Measurements from ENCODE around the gene ATP11A.

ATP11A gene

DNA sequence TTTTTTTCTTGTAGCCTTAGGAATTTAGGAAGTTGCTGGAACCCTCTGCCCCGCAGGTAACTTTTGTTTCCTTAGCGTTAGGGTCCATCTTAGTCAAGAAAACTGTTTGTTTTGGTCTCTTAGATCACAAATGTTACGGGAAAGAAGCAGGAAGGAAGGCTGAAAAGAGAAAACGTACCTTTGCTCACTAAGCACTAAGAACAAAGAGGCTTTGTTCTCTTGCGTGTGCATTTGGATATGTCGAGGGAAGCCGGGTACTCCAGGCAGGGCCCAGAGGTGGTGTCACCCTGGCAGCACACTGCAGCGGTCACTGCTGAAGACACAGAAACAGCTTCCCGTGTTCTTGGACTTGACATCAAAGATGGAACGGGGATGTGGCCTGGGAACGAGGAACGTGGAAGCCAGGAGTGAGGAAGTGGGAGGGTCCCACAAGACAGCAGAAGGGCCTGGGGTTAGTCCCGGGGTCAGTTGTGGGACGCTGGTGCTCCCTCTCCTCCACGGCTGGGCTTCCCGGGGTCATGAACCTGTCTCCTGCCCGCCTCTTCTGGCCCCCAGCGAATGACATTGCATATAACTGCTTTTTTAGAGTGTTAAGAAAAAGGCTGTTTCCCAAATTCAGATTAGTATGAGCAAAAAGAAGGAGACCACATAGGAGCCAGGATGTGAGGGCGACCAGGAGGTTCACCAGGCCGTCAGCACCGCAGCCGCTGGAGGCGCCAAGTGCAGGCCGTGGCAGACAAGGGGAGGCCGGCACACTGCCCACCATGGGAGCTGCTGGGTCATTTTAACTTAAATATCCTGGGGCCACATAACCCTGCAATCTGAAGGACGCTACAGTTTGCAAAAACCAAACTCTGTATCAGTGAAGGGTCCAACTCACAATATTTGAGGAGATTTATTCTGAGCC, 31.6 kb downstream of the ATP11A start:
- Histone ChIP-seq H3K36me3 (ENCODE audit: control insufficient read depth in 1 of 2, insufficient read depth in 2 of 2, low read length in 2 of 2) (no peaks in the 10 kb centered on the region), H3K4me3 (ENCODE audit: low read depth in 1 of 2, low read length in 2 of 2) (no peak overlapping the region), H3K9me3 (ENCODE audit: control insufficient read depth in 1 of 2, low read length in 2 of 2) (no peaks in the 10 kb centered on the region), H3K4me1 (ENCODE audit: control insufficient read depth in 1 of 2, insufficient read depth in 2 of 2, low read length in 2 of 2) (peaks cover 4 to 5% of the 10 kb centered on the region in 2 donors), H3K27me3 (ENCODE audit: low read depth, low read length) (no peaks in the 10 kb centered on the region), H3K27ac (ENCODE audit: low read length) (peak overlapping the region; percentile 23)

DNA sequence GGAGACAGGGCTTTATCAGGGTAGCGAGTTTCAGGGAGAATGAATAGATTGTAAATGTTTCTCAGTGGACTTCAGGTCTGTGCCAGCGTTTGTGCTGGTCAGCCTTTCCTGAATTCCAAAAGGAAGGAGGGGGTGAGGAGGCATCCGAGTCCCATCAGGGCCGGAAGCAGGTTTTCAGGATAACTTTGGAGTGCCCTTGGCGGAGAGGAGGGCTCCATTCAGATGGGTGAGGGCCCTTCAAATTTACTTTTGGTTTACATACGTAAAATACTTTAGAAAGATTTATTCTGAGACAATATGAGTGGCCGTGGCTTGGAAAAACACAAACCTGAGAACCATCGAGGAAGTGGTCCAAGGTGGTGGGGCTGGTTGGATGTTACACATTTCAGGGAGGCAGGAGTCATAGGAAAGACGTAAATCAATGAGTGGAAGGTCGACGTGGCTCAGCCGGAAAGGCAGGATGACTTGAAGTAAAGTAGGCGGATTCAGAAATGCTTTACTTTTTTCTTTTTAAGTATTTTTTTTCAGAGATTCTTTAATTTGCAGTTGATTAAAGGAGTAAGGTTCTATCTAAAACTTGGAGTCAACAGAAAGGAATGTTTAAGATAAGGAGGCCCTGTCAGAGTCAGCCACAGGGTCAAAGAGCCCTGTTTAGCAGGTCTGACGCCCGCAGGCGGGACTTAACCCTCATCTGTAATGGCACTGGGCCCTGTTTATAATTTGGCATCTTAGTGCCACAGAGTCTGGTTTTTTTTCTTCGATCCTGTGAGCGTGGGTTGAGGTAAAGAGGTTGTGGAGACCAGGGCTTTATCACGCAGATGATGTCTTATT, 32.8 kb downstream of the ATP11A start:
- peaks cover 4 to 5% of the 10 kb centered on the region in 2 donors for H3K4me1 ChIP-seq (ENCODE audit: control insufficient read depth in 1 of 2, insufficient read depth in 2 of 2, low read length in 2 of 2)
- H3K36me3 ChIP-seq (ENCODE audit: control insufficient read depth in 1 of 2, insufficient read depth in 2 of 2, low read length in 2 of 2): no peaks in the 10 kb centered on the region
- H3K27ac ChIP-seq (ENCODE audit: low read length): peak overlapping the region; percentile 65
- no peaks in the 10 kb centered on the region for H3K27me3 ChIP-seq (ENCODE audit: low read depth, low read length)
- no peaks in the 10 kb centered on the region for H3K9me3 ChIP-seq (ENCODE audit: control insufficient read depth in 1 of 2, low read length in 2 of 2)
- H3K4me3 ChIP-seq (ENCODE audit: low read depth in 1 of 2, low read length in 2 of 2): no peak overlapping the region

DNA sequence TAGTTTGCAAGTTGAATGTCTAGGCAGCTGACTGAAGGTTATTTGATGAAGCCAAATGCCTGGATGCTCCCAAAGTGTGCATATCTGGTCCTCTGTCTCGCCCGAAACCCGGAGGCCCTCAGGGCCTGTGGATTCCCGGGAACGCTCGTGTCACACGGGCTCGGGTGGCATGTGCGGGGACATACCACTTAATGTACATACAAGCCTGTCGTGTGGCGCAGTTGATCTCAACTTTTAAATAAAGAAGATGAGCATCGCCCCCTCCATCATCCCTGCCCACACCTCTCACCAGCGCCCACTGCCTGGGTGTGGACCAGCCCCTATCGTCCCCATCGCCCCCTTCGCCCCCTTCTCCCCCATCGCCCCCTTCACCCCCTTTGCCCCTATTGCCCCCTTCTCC, 33.9 kb downstream of the ATP11A start:
- Histone ChIP-seq H3K27ac (ENCODE audit: low read length) (no peak overlapping the region), H3K4me1 (ENCODE audit: control insufficient read depth in 1 of 2, insufficient read depth in 2 of 2, low read length in 2 of 2) (peaks cover 4 to 5% of the 10 kb centered on the region in 2 donors)

DNA sequence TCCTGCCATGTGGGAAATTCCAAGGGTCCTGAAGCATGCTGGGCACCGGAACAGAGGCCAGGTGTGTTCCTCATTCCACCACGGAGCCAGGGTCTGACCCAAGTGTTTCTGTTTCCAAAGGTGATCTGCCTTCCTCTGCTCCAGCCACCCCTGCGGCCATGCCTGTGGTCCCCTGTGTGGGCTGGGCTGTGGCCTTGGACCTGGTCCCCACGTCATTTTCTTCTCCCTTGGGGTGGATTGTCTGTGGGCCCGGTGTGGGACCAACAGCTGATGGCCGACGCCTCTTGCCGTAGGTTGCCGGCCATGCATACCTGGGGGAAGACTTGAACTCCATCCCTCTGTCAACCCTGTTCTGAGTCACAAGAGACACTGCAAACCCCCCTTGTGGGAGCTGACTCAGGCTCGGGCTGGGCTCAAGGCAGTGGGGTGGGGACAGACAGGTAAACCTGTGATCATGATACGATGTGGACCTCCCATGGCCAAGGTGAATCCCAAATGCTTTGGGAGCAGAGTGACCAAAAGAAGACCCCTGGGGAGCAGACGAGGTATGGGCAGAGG, 35.0 kb downstream of the ATP11A start:
- H3K36me3 ChIP-seq (ENCODE audit: control insufficient read depth in 1 of 2, insufficient read depth in 2 of 2, low read length in 2 of 2): no peaks in the 10 kb centered on the region
- H3K4me1 ChIP-seq (ENCODE audit: control insufficient read depth in 1 of 2, insufficient read depth in 2 of 2, low read length in 2 of 2): peaks cover 4 to 5% of the 10 kb centered on the region in 2 donors
- H3K9me3 ChIP-seq (ENCODE audit: control insufficient read depth in 1 of 2, low read length in 2 of 2): no peaks in the 10 kb centered on the region
- no peak overlapping the region for H3K27ac ChIP-seq (ENCODE audit: low read length)
- H3K4me3 ChIP-seq (ENCODE audit: low read depth in 1 of 2, low read length in 2 of 2): no peak overlapping the region
- H3K27me3 ChIP-seq (ENCODE audit: low read depth, low read length): no peaks in the 10 kb centered on the region

More for the DNA sequence above, 33.9 kb downstream of the ATP11A start:
- Histone ChIP-seq H3K36me3 (ENCODE audit: control insufficient read depth in 1 of 2, insufficient read depth in 2 of 2, low read length in 2 of 2) (no peaks in the 10 kb centered on the region), H3K4me3 (ENCODE audit: low read depth in 1 of 2, low read length in 2 of 2) (no peak overlapping the region), H3K27me3 (ENCODE audit: low read depth, low read length) (no peaks in the 10 kb centered on the region), H3K9me3 (ENCODE audit: control insufficient read depth in 1 of 2, low read length in 2 of 2) (no peaks in the 10 kb centered on the region)

DNA sequence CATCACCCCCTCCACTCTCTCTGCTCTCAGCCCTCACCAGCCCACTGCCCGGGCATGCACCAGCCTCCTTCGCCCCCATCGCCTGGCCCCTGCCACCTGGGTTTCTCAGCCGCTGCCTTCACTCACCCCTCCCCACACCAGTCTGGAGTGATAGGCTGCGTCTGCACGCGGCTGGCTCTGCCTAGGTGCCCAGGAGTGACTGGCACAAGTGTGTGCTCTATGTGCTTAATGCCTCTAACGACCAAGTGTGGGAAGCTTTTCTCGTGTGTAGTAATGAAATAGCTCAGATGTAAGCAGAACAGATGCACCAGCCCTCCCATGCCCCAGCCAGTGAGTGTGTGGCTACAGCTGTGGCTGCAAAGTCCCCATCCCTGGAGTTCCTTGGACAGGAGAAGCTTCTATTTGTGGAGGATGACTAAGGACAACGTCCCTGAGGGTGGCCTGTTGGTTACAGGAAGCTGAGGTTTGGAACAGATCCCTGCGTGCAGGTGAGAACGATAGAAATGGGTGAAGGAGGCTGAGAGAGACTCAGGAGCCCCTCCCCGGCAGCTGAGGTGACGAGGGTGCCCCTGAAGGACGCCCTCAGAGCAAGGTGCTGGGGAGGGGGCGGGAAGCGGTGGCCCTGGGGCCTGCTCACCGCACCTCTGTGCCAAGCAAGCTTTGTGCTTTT, 35.6 kb downstream of the ATP11A start:
- H3K27ac ChIP-seq (ENCODE audit: low read length): no peak overlapping the region

DNA sequence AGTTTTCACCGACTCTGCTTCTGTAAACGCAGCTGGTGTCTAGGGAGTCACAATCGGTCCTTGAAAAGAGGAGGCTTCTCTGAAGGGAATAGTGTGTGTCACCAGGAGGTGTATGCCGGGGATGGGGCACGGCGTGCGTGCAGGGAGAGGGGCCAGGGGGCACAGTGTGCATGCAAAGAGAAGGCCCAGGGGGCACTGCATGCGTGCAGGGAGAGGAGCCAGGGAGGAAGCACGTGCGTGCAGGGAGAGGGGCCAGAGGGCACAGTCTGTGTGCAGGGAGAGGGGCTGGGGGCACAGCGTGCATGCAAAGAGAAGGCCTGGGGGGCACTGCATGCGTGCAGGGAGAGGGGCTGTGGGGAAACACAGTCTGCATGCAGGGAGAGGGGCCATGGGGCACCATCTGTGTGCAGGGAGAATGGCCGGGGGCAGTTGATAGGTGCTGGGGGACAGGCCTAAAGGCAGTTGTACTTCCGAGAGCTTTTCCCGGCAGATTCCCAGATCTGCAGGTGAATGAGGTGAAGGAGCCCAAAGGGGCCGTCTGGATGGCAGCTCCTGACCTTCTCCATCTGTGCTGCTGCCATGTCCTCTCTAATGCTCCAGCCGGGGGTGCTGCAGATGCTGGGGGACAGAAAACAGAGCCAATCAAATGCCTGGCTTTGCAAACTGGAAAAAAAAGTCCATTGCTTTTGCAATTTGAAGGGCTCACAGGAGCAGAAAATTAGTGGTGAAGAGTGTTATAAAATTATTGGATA, 36.4 kb downstream of the ATP11A start:
- Histone ChIP-seq H3K4me3 (ENCODE audit: low read depth in 1 of 2, low read length in 2 of 2) (no peak overlapping the region), H3K36me3 (ENCODE audit: control insufficient read depth in 1 of 2, insufficient read depth in 2 of 2, low read length in 2 of 2) (no peaks in the 10 kb centered on the region), H3K4me1 (ENCODE audit: control insufficient read depth in 1 of 2, insufficient read depth in 2 of 2, low read length in 2 of 2) (peaks cover 4 to 5% of the 10 kb centered on the region in 2 donors), H3K27me3 (ENCODE audit: low read depth, low read length) (no peaks in the 10 kb centered on the region), H3K9me3 (ENCODE audit: control insufficient read depth in 1 of 2, low read length in 2 of 2) (no peaks in the 10 kb centered on the region), H3K27ac (ENCODE audit: low read length) (no peak overlapping the region)

More for the DNA sequence above, 35.6 kb downstream of the ATP11A start:
- Histone ChIP-seq H3K9me3 (ENCODE audit: control insufficient read depth in 1 of 2, low read length in 2 of 2) (no peaks in the 10 kb centered on the region), H3K4me1 (ENCODE audit: control insufficient read depth in 1 of 2, insufficient read depth in 2 of 2, low read length in 2 of 2) (peaks cover 4 to 5% of the 10 kb centered on the region in 2 donors), H3K36me3 (ENCODE audit: control insufficient read depth in 1 of 2, insufficient read depth in 2 of 2, low read length in 2 of 2) (no peaks in the 10 kb centered on the region), H3K4me3 (ENCODE audit: low read depth in 1 of 2, low read length in 2 of 2) (no peak overlapping the region), H3K27me3 (ENCODE audit: low read depth, low read length) (no peaks in the 10 kb centered on the region)

DNA sequence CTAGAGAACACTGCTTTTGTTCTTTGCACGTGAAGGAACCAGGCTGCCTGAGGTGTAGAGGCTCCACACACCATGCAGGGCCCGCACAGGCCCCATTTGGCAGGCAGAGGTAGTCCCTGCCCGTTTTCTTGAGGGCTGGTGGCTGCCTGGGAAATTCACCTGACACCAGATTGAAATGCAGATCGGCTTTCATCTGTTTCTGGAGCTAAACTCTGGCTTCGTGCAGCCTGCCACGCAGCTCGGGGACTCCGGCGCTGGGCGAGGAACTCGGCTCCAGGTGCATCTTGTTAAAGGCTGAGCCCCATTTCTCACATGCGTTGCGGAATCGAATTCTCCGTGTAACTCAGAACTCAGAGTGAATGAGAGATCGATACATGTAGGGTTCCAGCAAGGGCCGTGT, 37.7 kb downstream of the ATP11A start:
- Histone ChIP-seq H3K36me3 (ENCODE audit: control insufficient read depth in 1 of 2, insufficient read depth in 2 of 2, low read length in 2 of 2) (no peaks in the 10 kb centered on the region), H3K27ac (ENCODE audit: low read length) (no peak overlapping the region), H3K4me1 (ENCODE audit: control insufficient read depth in 1 of 2, insufficient read depth in 2 of 2, low read length in 2 of 2) (peaks cover 4 to 5% of the 10 kb centered on the region in 2 donors), H3K9me3 (ENCODE audit: control insufficient read depth in 1 of 2, low read length in 2 of 2) (no peaks in the 10 kb centered on the region), H3K27me3 (ENCODE audit: low read depth, low read length) (no peaks in the 10 kb centered on the region), H3K4me3 (ENCODE audit: low read depth in 1 of 2, low read length in 2 of 2) (no peak overlapping the region)

DNA sequence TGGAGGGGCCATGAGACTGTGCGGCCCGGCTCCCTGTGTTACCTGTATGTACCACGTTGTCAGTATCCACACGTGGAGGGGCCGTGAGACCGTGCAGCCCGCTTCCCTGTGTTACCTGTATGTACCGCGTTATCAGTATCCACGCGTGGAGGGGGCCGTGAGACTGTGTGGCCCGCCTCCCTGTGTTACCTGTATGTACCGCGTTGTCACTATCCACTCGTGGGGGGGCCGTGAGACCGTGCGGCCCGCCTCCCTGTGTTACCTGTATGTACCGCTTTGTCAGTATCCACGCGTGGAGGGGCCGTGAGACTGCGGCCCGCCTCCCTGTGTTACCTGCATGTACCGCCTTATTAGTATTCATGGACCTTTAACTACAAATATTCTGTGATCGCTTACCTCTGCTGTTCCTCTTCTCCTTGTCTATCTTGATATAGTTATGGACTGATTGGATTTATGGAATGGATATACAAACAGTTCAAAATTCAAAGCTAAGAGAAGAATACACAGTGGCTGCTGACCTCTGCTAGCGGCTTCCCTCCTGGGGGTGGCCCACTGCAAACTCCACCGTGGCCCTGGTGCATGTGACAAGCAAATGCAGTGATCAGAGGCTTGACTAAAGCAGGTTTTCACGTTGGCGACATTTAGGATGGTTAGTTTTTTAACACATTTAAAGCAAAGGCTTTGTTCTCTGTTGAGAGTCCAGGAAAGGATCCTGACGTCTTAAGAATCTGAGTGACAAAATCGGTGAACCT, 38.7 kb downstream of the ATP11A start:
- Histone ChIP-seq H3K9me3 (ENCODE audit: control insufficient read depth in 1 of 2, low read length in 2 of 2) (no peaks in the 10 kb centered on the region), H3K4me3 (ENCODE audit: low read depth in 1 of 2, low read length in 2 of 2) (no peak overlapping the region), H3K36me3 (ENCODE audit: control insufficient read depth in 1 of 2, insufficient read depth in 2 of 2, low read length in 2 of 2) (no peaks in the 10 kb centered on the region), H3K4me1 (ENCODE audit: control insufficient read depth in 1 of 2, insufficient read depth in 2 of 2, low read length in 2 of 2) (peaks cover 4 to 5% of the 10 kb centered on the region in 2 donors), H3K27ac (ENCODE audit: low read length) (no peak overlapping the region), H3K27me3 (ENCODE audit: low read depth, low read length) (no peaks in the 10 kb centered on the region)

DNA sequence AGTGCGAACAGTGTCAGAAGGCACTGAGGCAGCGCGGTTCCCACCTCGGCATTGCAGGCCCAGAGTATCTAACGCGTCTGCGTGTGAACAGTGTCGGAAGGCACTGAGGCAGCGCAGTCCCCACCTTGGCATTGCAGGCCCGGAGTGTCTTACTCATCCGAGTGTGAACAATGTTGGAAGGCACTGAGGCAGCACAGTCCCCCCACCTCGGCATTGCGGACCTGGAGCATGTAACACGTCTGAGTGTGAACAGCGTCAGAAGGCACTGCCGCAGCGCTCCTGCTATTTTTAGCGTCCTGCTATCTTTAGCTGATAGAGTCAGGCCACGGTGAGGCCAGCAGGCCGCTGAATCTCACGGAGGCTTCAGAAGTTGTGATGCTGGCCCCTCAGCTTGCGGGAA, 39.6 kb downstream of the ATP11A start:
- Histone ChIP-seq H3K4me1 (ENCODE audit: control insufficient read depth in 1 of 2, insufficient read depth in 2 of 2, low read length in 2 of 2) (peaks cover 4 to 5% of the 10 kb centered on the region in 2 donors), H3K4me3 (ENCODE audit: low read depth in 1 of 2, low read length in 2 of 2) (no peak overlapping the region), H3K9me3 (ENCODE audit: control insufficient read depth in 1 of 2, low read length in 2 of 2) (no peaks in the 10 kb centered on the region), H3K27me3 (ENCODE audit: low read depth, low read length) (no peaks in the 10 kb centered on the region), H3K36me3 (ENCODE audit: control insufficient read depth in 1 of 2, insufficient read depth in 2 of 2, low read length in 2 of 2) (no peaks in the 10 kb centered on the region), H3K27ac (ENCODE audit: low read length) (no peak overlapping the region)

DNA sequence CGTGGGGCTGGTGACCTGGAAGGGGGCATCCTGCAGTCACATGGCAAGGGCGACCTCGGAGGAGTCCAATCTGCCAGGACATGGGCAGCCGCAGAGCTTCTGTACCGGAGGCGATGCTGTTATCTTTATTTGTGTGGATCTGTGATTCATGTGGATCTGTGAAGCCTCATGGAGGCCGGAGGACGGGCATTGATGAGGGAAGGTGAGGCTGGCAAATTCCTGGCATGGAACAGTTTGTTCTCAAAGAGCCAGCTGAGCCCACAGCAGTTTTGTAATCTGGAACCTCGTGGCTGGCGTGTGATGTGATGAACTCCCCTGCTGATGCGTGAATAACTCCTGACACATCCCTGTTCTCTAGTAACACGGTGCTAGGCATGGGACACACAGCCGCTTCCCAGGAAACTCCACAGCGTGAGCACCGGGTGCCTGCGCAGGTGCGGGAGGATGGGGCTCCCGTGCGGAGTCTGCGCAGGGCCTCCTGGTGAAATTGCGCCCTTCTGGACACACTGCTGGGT, 40.4 kb downstream of the ATP11A start:
- Histone ChIP-seq H3K4me1 (ENCODE audit: control insufficient read depth in 1 of 2, insufficient read depth in 2 of 2, low read length in 2 of 2) (peaks cover 4 to 5% of the 10 kb centered on the region in 2 donors), H3K27ac (ENCODE audit: low read length) (no peak overlapping the region), H3K4me3 (ENCODE audit: low read depth in 1 of 2, low read length in 2 of 2) (no peak overlapping the region), H3K9me3 (ENCODE audit: control insufficient read depth in 1 of 2, low read length in 2 of 2) (no peaks in the 10 kb centered on the region), H3K27me3 (ENCODE audit: low read depth, low read length) (no peaks in the 10 kb centered on the region), H3K36me3 (ENCODE audit: control insufficient read depth in 1 of 2, insufficient read depth in 2 of 2, low read length in 2 of 2) (no peaks in the 10 kb centered on the region)

All from muscle layer of duodenum (tissue), 2 donors.